Measurements from ENCODE around the gene SIN3A.

- TF ChIP-seq RCOR1 (IDR thresholded peaks at IDR 0.05; ENCODE audit: insufficient replicate concordance, low read length) (no peak), CTCF (conservative IDR thresholded peaks at IDR 0.05; ENCODE audit: low read depth, low read length) (no peak), MXI1 (IDR thresholded peaks at IDR 0.05; ENCODE audit: borderline replicate concordance, low read depth, low read length) (no peak), POLR2A (IDR thresholded peaks at IDR 0.05; ENCODE audit: low read depth, low read length) (no peak), CEBPB (IDR thresholded peaks at IDR 0.05; ENCODE audit: low read depth, low read length) (no peak), SMC3 (IDR thresholded peaks at IDR 0.05; ENCODE audit: low read depth, low read length) (no peak), RAD21 (IDR thresholded peaks at IDR 0.05; ENCODE audit: low read length) (no peak), MAFK (IDR thresholded peaks at IDR 0.05; ENCODE audit: low read depth, low read length) (no peak)
These were observed 5.2 kb upstream of the SIN3A start for GRCh38 chr15:75456710-75457109.

Data from IMR-90 (cell line).